OCI-LY7 (cell line): Measurements from ENCODE around the gene RNF223. TPM values are rescaled to one million over a fixed set of nuclear protein-coding genes. Genes with fewer than 3 reads are reported as not detected.

ENCODE experiments used
- BruUV-seq: library from RNA; stranded (reverse); fragments of 400-500 nt; replicated peaks from 2 replicates; lab custom pipeline; 2021; lab: Mats Ljungman, UMichigan
- CTCF ChIA-PET: fragments of 300-600 bp; sonication (Branson Sonifier 250); formaldehyde crosslinking; loops from one replicate; lab custom pipeline; 2022; ENCODE audit warnings: antibody characterized with exemption; ENCODE audit not compliant: unreplicated experiment; lab: Charles Lee
- POLR2A ChIA-PET: fragments of 300-600 bp; sonication (Branson Sonifier 250); formaldehyde crosslinking; loops from one replicate; lab custom pipeline; 2022; ENCODE audit warnings: antibody characterized with exemption; lab: Charles Lee
- DNase-seq: peaks from one replicate; pipeline ENCODE4 v3.0.0-alpha.2; 2015; ENCODE audit warnings: low spot score
- H2AFZ ChIP-seq: fragments of 200-600 bp; sonication (generic), shearing (Covaris generic); 2 replicates; pipeline ENCODE4 v1.6.1; 2014; ENCODE audit warnings: mild to moderate bottlenecking, antibody characterized with exemption, low read length, moderate library complexity
- H3K27ac ChIP-seq: fragments of 200-600 bp; sonication (generic); 2 replicates; pipeline ENCODE4 v1.5.1; 2014; ENCODE audit warnings: mixed run types, low read depth, mild to moderate bottlenecking, moderate library complexity, low read length, inconsistent platforms; ENCODE audit not compliant: poor library complexity, severe bottlenecking
- H3K36me3 ChIP-seq: fragments of 200-600 bp; sonication (generic); 2 replicates; pipeline ENCODE4 v1.6.1; 2014; ENCODE audit warnings: mild to moderate bottlenecking, antibody characterized with exemption, low read length, moderate library complexity, mixed read lengths; ENCODE audit not compliant: insufficient read depth
- H3K4me1 ChIP-seq: fragments of 200-600 bp; sonication (generic); 2 replicates; pipeline ENCODE4 v1.5.1; 2014; ENCODE audit warnings: mild to moderate bottlenecking, low read length; ENCODE audit not compliant: insufficient read depth, poor library complexity, severe bottlenecking
- H3K4me2 ChIP-seq: fragments of 200-600 bp; sonication (generic); 2 replicates; pipeline ENCODE4 v1.6.1; 2014; ENCODE audit warnings: mild to moderate bottlenecking, low read length
- H3K4me3 ChIP-seq: fragments of 200-600 bp; sonication (generic); 2 replicates; pipeline ENCODE4 v1.5.1; 2014; ENCODE audit warnings: mild to moderate bottlenecking, low read depth, low read length; ENCODE audit not compliant: poor library complexity, severe bottlenecking
- H3K79me2 ChIP-seq: fragments of 200-600 bp; sonication (generic); 2 replicates; pipeline ENCODE4 v1.6.1; 2016; ENCODE audit warnings: low read depth, mild to moderate bottlenecking, low read length, moderate library complexity, mixed read lengths; ENCODE audit not compliant: insufficient read depth
- H3K9me2 ChIP-seq: fragments of 200-600 bp; sonication (generic); 2 replicates; pipeline ENCODE4 v1.6.1; 2016; ENCODE audit warnings: mild to moderate bottlenecking, low read length, mixed read lengths; ENCODE audit not compliant: insufficient read depth
- H3K9me3 ChIP-seq: fragments of 200-600 bp; sonication (generic); 2 replicates; pipeline ENCODE4 v1.6.1; 2014; ENCODE audit warnings: mild to moderate bottlenecking, mixed run types, low read length, mixed read lengths
- H4K20me1 ChIP-seq: fragments of 200-600 bp; sonication (generic); 2 replicates; pipeline ENCODE4 v1.6.1; 2014; ENCODE audit warnings: mild to moderate bottlenecking, antibody characterized with exemption, low read length, moderate library complexity, mixed read lengths; ENCODE audit not compliant: insufficient read depth
- CTCF ChIP-seq: fragments of 200-600 bp; sonication (generic); conservative IDR thresholded peaks from 2 replicates; pipeline ENCODE4 v1.5.1; 2014; ENCODE audit warnings: mild to moderate bottlenecking, antibody characterized with exemption, low read length, moderate library complexity, mixed read lengths
- EZH2phosphoT487 ChIP-seq: fragments of 200-600 bp; sonication (generic); IDR thresholded peaks from 2 replicates; pipeline ENCODE4 v1.6.1; 2018; ENCODE audit warnings: low read depth, borderline replicate concordance, mild to moderate bottlenecking, mixed run types, antibody characterized with exemption, low read length, moderate library complexity, mixed read lengths
- intact Hi-C: fragments of 100-400 bp; cut with micrococcal nuclease; formaldehyde crosslinking; loops from one replicate; pipeline ENCODE4 v1.10.0; 2022; ENCODE audit not compliant: unreplicated experiment
- total RNA-seq, 2 experiments: library from RNA; depleted of rRNA in 1 of 2; stranded (reverse); fragments of >200 nt in 1 of 2; shearing (Covaris generic) in 1 of 2; gene quantifications; 2 replicates each; pipeline ENCODE4 v1.2.3, GENCODE V29; 2014 to 2022

RNF223 gene
- total RNA-seq, 2 experiments from 2014 or later, result not detected

GRCh38 chr1:1047963-1048362 is 26.1 kb downstream of the RNF223 start:
- no peaks in the 10 kb centered on the region for H3K9me2 ChIP-seq
- DNase-seq, result no peak
- H3K4me3 ChIP-seq, result no peak overlapping the region
- no peaks in the 10 kb centered on the region for H3K79me2 ChIP-seq
- intact Hi-C loops, result no loop called here
- BruUV-seq, result no TSS peak
- no peaks in the 10 kb centered on the region for H3K36me3 ChIP-seq
- H3K27ac ChIP-seq, result no peak overlapping the region
- no peak overlapping the region for H2AFZ ChIP-seq
- no peaks in the 10 kb centered on the region for H3K4me1 ChIP-seq
- TF ChIP-seq EZH2phosphoT487 (no peak), CTCF (no peak)
- POLR2A ChIA-PET, result no interaction called here
- CTCF ChIA-PET, result no interaction called here
- no peaks in the 10 kb centered on the region for H4K20me1 ChIP-seq
- H3K9me3 ChIP-seq, result no peaks in the 10 kb centered on the region
- H3K4me2 ChIP-seq, result no peak overlapping the region

GRCh38 chr1:1047407-1047806 is 26.7 kb downstream of the RNF223 start:
- Histone ChIP-seq H3K27ac (no peak overlapping the region), H3K4me3 (no peak overlapping the region), H3K36me3 (no peaks in the 10 kb centered on the region), H4K20me1 (no peaks in the 10 kb centered on the region), H3K9me2 (no peaks in the 10 kb centered on the region), H3K9me3 (no peaks in the 10 kb centered on the region), H3K79me2 (no peaks in the 10 kb centered on the region), H3K4me2 (no peak overlapping the region), H2AFZ (no peak overlapping the region), H3K4me1 (no peaks in the 10 kb centered on the region)
- ChIA-PET POLR2A (no interaction called here), CTCF (interaction anchor here (0.6 kb wide), 1 partner anchor 165 kb away, joined by 3 read pairs; no protein-coding TSS in a partner anchor)
- TF ChIP-seq CTCF, result no peak
- no peak for TF ChIP-seq EZH2phosphoT487
- DNase-seq, result no peak
- intact Hi-C loops, result no loop called here
- no TSS peak for BruUV-seq

- Histone ChIP-seq H3K79me2 (no peaks in the 10 kb centered on the region), H4K20me1 (no peaks in the 10 kb centered on the region), H3K4me3 (no peak overlapping the region), H3K27ac (no peak overlapping the region), H3K4me2 (no peak overlapping the region), H3K9me2 (no peaks in the 10 kb centered on the region), H3K4me1 (no peaks in the 10 kb centered on the region), H3K9me3 (no peaks in the 10 kb centered on the region), H3K36me3 (no peaks in the 10 kb centered on the region), H2AFZ (no peak overlapping the region)
- BruUV-seq, result no TSS peak
- intact Hi-C loops, result no loop called here
- ChIA-PET POLR2A (no interaction called here), CTCF (no interaction called here)
- TF ChIP-seq EZH2phosphoT487 (no peak), CTCF (no peak)
- DNase-seq, result no peak
These were observed 27.3 kb downstream of the RNF223 start for GRCh38 chr1:1046767-1047166.
